HepG2 (cell line): Measurements from ENCODE around the gene EMILIN1. TPM values are rescaled to one million over a fixed set of nuclear protein-coding genes. Genes with fewer than 3 reads are reported as not detected.

Source experiments
- BORCS8-MEF2B ChIP-seq: sonication (generic); formaldehyde crosslinking; IDR thresholded peaks from 2 replicates; pipeline ENCODE4 v1.8.0; 2022; ENCODE audit warnings: mild to moderate bottlenecking, missing genetic modification reagents
- CAMTA2 ChIP-seq: sonication (generic); formaldehyde crosslinking; IDR thresholded peaks from 2 replicates; pipeline ENCODE4 v1.4.0; 2020; ENCODE audit warnings: mild to moderate bottlenecking, missing genetic modification reagents, borderline replicate concordance
- CBX1 ChIP-seq: IDR thresholded peaks from one replicate; pipeline ENCODE4 v1.6.1; 2016; ENCODE audit warnings: antibody characterized with exemption, low read depth
- CERS6 ChIP-seq: sonication (generic); formaldehyde crosslinking; IDR thresholded peaks from 2 replicates; pipeline ENCODE4 v1.5.0; 2020; ENCODE audit warnings: missing genetic modification reagents
- DPF2 ChIP-seq: sonication (generic); formaldehyde crosslinking; IDR thresholded peaks from 2 replicates; pipeline ENCODE4 v1.4.0; 2020; ENCODE audit warnings: mild to moderate bottlenecking, low read depth, missing genetic modification reagents, borderline replicate concordance
- FOXK2 ChIP-seq: fragments of 450-650 bp; IDR thresholded peaks from 2 replicates; pipeline ENCODE4 v1.6.1; 2016
- JDP2 ChIP-seq: sonication (generic); formaldehyde crosslinking; IDR thresholded peaks from 2 replicates; pipeline ENCODE4 v1.8.1; 2022; ENCODE audit warnings: missing genetic modification reagents, borderline replicate concordance
- KLF13 ChIP-seq: sonication (generic); formaldehyde crosslinking; IDR thresholded peaks from 2 replicates; pipeline ENCODE4 v1.4.0; 2020; ENCODE audit warnings: mild to moderate bottlenecking, missing genetic modification reagents
- MTERF4 ChIP-seq: sonication (generic); formaldehyde crosslinking; IDR thresholded peaks from 2 replicates; pipeline ENCODE4 v1.8.0; 2023; ENCODE audit warnings: mild to moderate bottlenecking, missing genetic modification reagents
- REPIN1 ChIP-seq: sonication (generic); formaldehyde crosslinking; IDR thresholded peaks from 2 replicates; pipeline ENCODE4 v1.8.0; 2022; ENCODE audit warnings: missing genetic modification reagents, low read depth, mild to moderate bottlenecking, borderline replicate concordance
- RFXANK ChIP-seq: IDR thresholded peaks from 2 replicates; pipeline ENCODE4 v1.6.1; 2016
- SMAD1 ChIP-seq: sonication (generic); formaldehyde crosslinking; IDR thresholded peaks from 2 replicates; pipeline ENCODE4 v1.4.0; 2020; ENCODE audit warnings: missing genetic modification reagents, low read depth, mild to moderate bottlenecking, borderline replicate concordance
- TBL1XR1 ChIP-seq: fragments of 150-350 bp; IDR thresholded peaks from 2 replicates; pipeline ENCODE4 v1.6.1; 2014; ENCODE audit warnings: borderline replicate concordance, low read length; ENCODE audit not compliant: partially characterized antibody
- THRA ChIP-seq: sonication (generic); formaldehyde crosslinking; IDR thresholded peaks from 2 replicates; pipeline ENCODE4 v1.4.0; 2020; ENCODE audit warnings: missing genetic modification reagents, borderline replicate concordance
- TP53 ChIP-seq: sonication (generic); formaldehyde crosslinking; conservative IDR thresholded peaks from 2 replicates; pipeline ENCODE4 v1.4.0; 2020; ENCODE audit warnings: missing genetic modification reagents
- U2AF2 ChIP-seq: fragments of 200-400 bp; formaldehyde crosslinking; IDR thresholded peaks from 2 replicates; pipeline ENCODE4 v1.6.1; 2017; ENCODE audit warnings: low read depth, mild to moderate bottlenecking, low read length
- ZNF138 ChIP-seq: sonication (generic); formaldehyde crosslinking; IDR thresholded peaks from 2 replicates; pipeline ENCODE4 v1.5.0; 2020; ENCODE audit warnings: mild to moderate bottlenecking, low read depth, missing genetic modification reagents
- ZNF296 ChIP-seq: sonication (generic); formaldehyde crosslinking; conservative IDR thresholded peaks from 2 replicates; pipeline ENCODE4 v1.5.0; 2020; ENCODE audit warnings: mild to moderate bottlenecking, missing genetic modification reagents
- ZNF414 ChIP-seq: sonication (generic); formaldehyde crosslinking; IDR thresholded peaks from 2 replicates; pipeline ENCODE4 v1.5.0; 2020; ENCODE audit warnings: missing genetic modification reagents
- ZNF503 ChIP-seq: sonication (generic); formaldehyde crosslinking; IDR thresholded peaks from 2 replicates; pipeline ENCODE4 v1.4.0; 2020; ENCODE audit warnings: missing genetic modification reagents
- ZNF513 ChIP-seq: sonication (generic); formaldehyde crosslinking; conservative IDR thresholded peaks from 2 replicates; pipeline ENCODE4 v1.5.0; 2020; ENCODE audit warnings: missing genetic modification reagents
- ZNF557 ChIP-seq: sonication (generic); formaldehyde crosslinking; IDR thresholded peaks from 2 replicates; pipeline ENCODE4 v1.4.0; 2020; ENCODE audit warnings: missing genetic modification reagents
- ZNF747 ChIP-seq: sonication (generic); formaldehyde crosslinking; IDR thresholded peaks from 2 replicates; pipeline ENCODE4 v1.8.1; 2023; ENCODE audit warnings: missing genetic modification reagents, mild to moderate bottlenecking, borderline replicate concordance
- polyA plus RNA-seq, 8 experiments: library from polyadenylated mRNA; depleted of rRNA in 3 of 8; stranded (reverse) in 7 of 8; unstranded in 1 of 8; fragments of >200 nt; fragmentation: Illumina TruSeq in 4 of 8; extraction: Trizol in 4 of 8; gene quantifications; 2 replicates each; pipeline versions ENCODE4 v1.2.1 to v1.2.3, GENCODE V29; 2011 to 2016; ENCODE audit warnings: low read depth in 4 of 8, missing spikeins in 1 of 8, mixed read lengths in 1 of 8; ENCODE audit not compliant: insufficient read depth in 1 of 8
- total RNA-seq, 5 experiments: library from RNA; depleted of rRNA; stranded (reverse); fragments of >200 nt; fragmentation: Illumina TruSeq; extraction: Trizol; gene quantifications; 2 replicates each; pipeline ENCODE4 v1.2.3, GENCODE V29; 2016; ENCODE audit warnings: low read depth in 1 of 5

Gene EMILIN1
- total and polyA plus RNA-seq, 2 of the 13 experiments (the other 11 are each of a cell fraction or from before 2014, with no cell fraction given): 8.1 to 9.7 TPM

- no peak for TF ChIP-seq CAMTA2 (CRISPR knock-in tag)
- no peak for TF ChIP-seq BORCS8-MEF2B (CRISPR knock-in tag)
- no peak for TF ChIP-seq ZNF296 (CRISPR knock-in tag)
- no peak for TF ChIP-seq ZNF747 (CRISPR knock-in tag)
- no peak for TF ChIP-seq ZNF557 (CRISPR knock-in tag)
- no peak for TF ChIP-seq ZNF503 (CRISPR knock-in tag)
- no peak for TF ChIP-seq MTERF4 (CRISPR knock-in tag)
- no peak for TF ChIP-seq FOXK2
- peak; percentile 57; the same call in 1 of the 2 replicates for TF ChIP-seq REPIN1 (CRISPR knock-in tag)
- TF ChIP-seq CERS6 (CRISPR knock-in tag): no peak
- no peak for TF ChIP-seq DPF2
- no peak for TF ChIP-seq KLF13 (CRISPR knock-in tag)
- no peak for TF ChIP-seq SMAD1
- 0 out of 2 replicates have a peak, but pooled peaks have one; percentile 12 for TF ChIP-seq THRA (CRISPR knock-in tag)
- peak; percentile 96 for TF ChIP-seq ZNF414 (CRISPR knock-in tag)
- TF ChIP-seq ZNF513 (CRISPR knock-in tag): no peak
- no peak for TF ChIP-seq TBL1XR1
- no peak for TF ChIP-seq JDP2 (CRISPR knock-in tag)
- TF ChIP-seq RFXANK (CRISPR knock-in tag): no peak
- no peak for TF ChIP-seq ZNF138 (CRISPR knock-in tag)
- TF ChIP-seq U2AF2: no peak
- TF ChIP-seq TP53: no peak
- TF ChIP-seq CBX1: no peak
Observed at GRCh38 chr2:27134781-27135477, 56.5 kb downstream of the EMILIN1 start (continued).
